Thyroid gland (tissue), 4 donors: ENCODE data around the gene FFAR4. TPM values are rescaled to one million over a fixed set of nuclear protein-coding genes. Genes with fewer than 3 reads are reported as not detected.
"Not testable (repeated sequence)": the region's sequence is repeated elsewhere in the genome, so short reads cannot be mapped to it uniquely, and the experiment has no call there.

ENCODE experiments used
- DNase-seq, 2 donors: peaks; one replicate each; pipeline ENCODE4 v3.0.0-alpha.2; 2019
- H3K27ac ChIP-seq, 3 donors: fragments of 200-600 bp; sonication (generic); 1 replicate in 2 of 3; 2 replicates in 1 of 3; pipeline ENCODE4 v1.5.1; 2016 to 2019; ENCODE audit warnings: mild to moderate bottlenecking in 1 of 3, moderate library complexity in 1 of 3
- H3K27me3 ChIP-seq: fragments of 200-600 bp; sonication (generic); one replicate; pipeline ENCODE4 v1.5.1; 2019
- H3K36me3 ChIP-seq, 2 donors: fragments of 200-600 bp; sonication (generic); one replicate each; pipeline ENCODE4 v1.5.1; 2016 to 2019
- H3K4me1 ChIP-seq, 2 donors: fragments of 200-600 bp; sonication (generic); one replicate each; pipeline ENCODE4 v1.5.1; 2017 to 2019
- H3K4me3 ChIP-seq, 3 donors: fragments of 200-600 bp; sonication (generic); replicated peaks in 1 of 3; 1 replicate in 2 of 3; 2 replicates in 1 of 3; pipeline ENCODE4 v1.5.1; 2016; ENCODE audit warnings: mild to moderate bottlenecking in 1 of 3
- H3K9me3 ChIP-seq: fragments of 200-600 bp; sonication (generic); one replicate; pipeline ENCODE4 v1.5.1; 2017
- POLR2A ChIP-seq, 2 donors: fragments of 450-650 bp; IDR thresholded peaks; one replicate each; pipeline ENCODE4 v1.6.1; 2017; ENCODE audit warnings: antibody characterized with exemption in 2 of 2, mild to moderate bottlenecking in 2 of 2, moderate library complexity in 1 of 2
- WGBS, 2 donors: methylation state at CpG; one replicate each; pipeline ENCODE4 v1.1.5; 2017; 5-methylcytosine and 5-hydroxymethylcytosine counted together
- intact Hi-C: fragments of 100-400 bp; cut with DNase I; formaldehyde crosslinking; loops from one replicate; pipeline ENCODE4 v1.15.1; 2023
- total RNA-seq, 4 donors: library from RNA; depleted of rRNA; stranded (reverse); fragments of >200 nt; gene quantifications; one replicate each; pipeline ENCODE4 v1.2.3, GENCODE V29; 2016
- TF ChIP-seq, protein P1 (sequence below), 6 experiments: fragments of 200-600 bp in 3 of 6; fragments of 450-650 bp in 3 of 6; sonication (generic) in 3 of 6; IDR thresholded peaks; one replicate each; pipeline ENCODE4 v1.5.1; 2016 to 2019; ENCODE audit warnings: antibody characterized with exemption in 6 of 6, mild to moderate bottlenecking in 2 of 6, inconsistent platforms in 1 of 6, moderate library complexity in 1 of 6

FFAR4 gene
- total RNA-seq, 4 donors from 2014 or later: 0.15 to 0.78 (median 0.40) TPM; not detected in 1

GRCh38 chr10:93542358-93542791, 24.1 kb upstream of the FFAR4 start:
- Histone ChIP-seq H3K9me3 (no peaks in the 10 kb centered on the region), H3K36me3 (no peaks in the 10 kb centered on the region), H3K4me3 (no peak overlapping the region), H3K27ac (no peak overlapping the region), H3K27me3 (no peaks in the 10 kb centered on the region), H3K4me1 (peaks cover 4 to 6% of the 10 kb centered on the region in 2 donors)
- WGBS, 2 donors: 13 to 18% methylated on average over 10 of the region's 10 CpGs
- intact Hi-C loops: no loop called here
- peak; percentile 54 to 55 for DNase-seq
- TF ChIP-seq, protein P1, sequence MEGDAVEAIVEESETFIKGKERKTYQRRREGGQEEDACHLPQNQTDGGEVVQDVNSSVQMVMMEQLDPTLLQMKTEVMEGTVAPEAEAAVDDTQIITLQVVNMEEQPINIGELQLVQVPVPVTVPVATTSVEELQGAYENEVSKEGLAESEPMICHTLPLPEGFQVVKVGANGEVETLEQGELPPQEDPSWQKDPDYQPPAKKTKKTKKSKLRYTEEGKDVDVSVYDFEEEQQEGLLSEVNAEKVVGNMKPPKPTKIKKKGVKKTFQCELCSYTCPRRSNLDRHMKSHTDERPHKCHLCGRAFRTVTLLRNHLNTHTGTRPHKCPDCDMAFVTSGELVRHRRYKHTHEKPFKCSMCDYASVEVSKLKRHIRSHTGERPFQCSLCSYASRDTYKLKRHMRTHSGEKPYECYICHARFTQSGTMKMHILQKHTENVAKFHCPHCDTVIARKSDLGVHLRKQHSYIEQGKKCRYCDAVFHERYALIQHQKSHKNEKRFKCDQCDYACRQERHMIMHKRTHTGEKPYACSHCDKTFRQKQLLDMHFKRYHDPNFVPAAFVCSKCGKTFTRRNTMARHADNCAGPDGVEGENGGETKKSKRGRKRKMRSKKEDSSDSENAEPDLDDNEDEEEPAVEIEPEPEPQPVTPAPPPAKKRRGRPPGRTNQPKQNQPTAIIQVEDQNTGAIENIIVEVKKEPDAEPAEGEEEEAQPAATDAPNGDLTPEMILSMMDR (IDR thresholded peaks at IDR 0.05): no peak
- no peak for TF ChIP-seq POLR2A (IDR thresholded peaks at IDR 0.05)

DNA sequence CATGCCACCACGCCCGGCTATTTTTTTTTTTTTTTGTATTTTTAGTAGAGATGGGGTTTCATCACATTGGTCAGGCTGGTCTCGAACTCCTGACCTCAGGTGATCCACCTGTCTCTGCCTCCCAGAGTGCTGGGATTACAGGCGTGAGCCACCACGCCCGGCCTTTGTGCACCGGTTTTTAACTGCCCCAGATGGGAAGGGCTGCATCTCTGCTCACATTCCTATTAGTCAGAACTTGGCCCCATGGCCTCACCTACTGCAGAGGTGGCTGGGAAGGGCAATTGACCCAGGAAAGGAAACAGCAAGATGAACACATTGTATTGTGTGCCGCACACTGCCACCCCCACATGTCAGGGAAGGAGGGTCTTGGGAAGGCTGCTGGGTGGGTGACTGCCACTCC, 19.5 kb upstream of the FFAR4 start:
- intact Hi-C loops, H3K9me3 ChIP-seq, H3K4me1 ChIP-seq, H3K27ac ChIP-seq, H3K4me3 ChIP-seq, DNase-seq, H3K36me3 ChIP-seq, H3K27me3 ChIP-seq: not testable (repeated sequence)
- 89 to 90% methylated on average over 8 of the region's 8 CpGs for WGBS, 2 donors

DNA sequence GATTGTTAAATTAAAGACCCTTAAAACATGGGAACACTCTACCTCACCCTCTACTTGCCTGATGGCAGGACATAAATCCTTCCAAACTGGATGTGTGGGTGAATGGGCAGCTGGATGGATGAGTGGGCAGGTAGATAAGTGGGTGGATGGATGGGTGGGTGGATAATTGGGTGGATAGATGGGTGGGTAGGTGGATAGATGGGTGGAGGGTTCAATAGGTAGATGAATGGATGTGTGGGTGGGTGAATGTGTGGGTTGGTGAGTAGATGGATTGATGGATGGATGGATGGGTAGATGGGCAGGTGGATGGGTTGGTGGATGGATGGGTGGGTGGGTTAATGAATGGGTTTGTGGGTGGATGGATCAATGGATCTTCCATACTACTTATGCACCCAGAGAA, 18.9 kb upstream of the FFAR4 start:
- Histone ChIP-seq H3K27me3 (no peaks in the 10 kb centered on the region), H3K36me3 (no peaks in the 10 kb centered on the region), H3K4me1 (peaks cover 0 to 1% of the 10 kb centered on the region in 2 donors), H3K4me3 (no peak overlapping the region), H3K9me3 (no peaks in the 10 kb centered on the region), H3K27ac (no peak overlapping the region)
- DNase-seq: no peak
- TF ChIP-seq POLR2A (IDR thresholded peaks at IDR 0.05): no peak
- TF ChIP-seq, protein P1 (IDR thresholded peaks at IDR 0.05): no peak
- intact Hi-C loops: no loop called here

GRCh38 chr10:93548376-93549071, 17.9 kb upstream of the FFAR4 start:
- DNase-seq: no peak
- TF ChIP-seq, protein P1 (IDR thresholded peaks at IDR 0.05): no peak
- TF ChIP-seq POLR2A (IDR thresholded peaks at IDR 0.05): no peak
- Histone ChIP-seq H3K4me1 (no peaks in the 10 kb centered on the region), H3K27me3 (no peaks in the 10 kb centered on the region), H3K36me3 (no peaks in the 10 kb centered on the region), H3K27ac (no peak overlapping the region), H3K4me3 (no peak overlapping the region), H3K9me3 (no peaks in the 10 kb centered on the region)
- 81 to 90% methylated on average over 5 of the region's 5 CpGs for WGBS, 2 donors
- intact Hi-C loops: no loop called here

GRCh38 chr10:93550606-93551005, 15.9 kb upstream of the FFAR4 start:
- Histone ChIP-seq H3K27ac (no peak overlapping the region), H3K36me3 (no peaks in the 10 kb centered on the region), H3K4me3 (no peak overlapping the region), H3K4me1 (no peaks in the 10 kb centered on the region), H3K27me3 (no peaks in the 10 kb centered on the region), H3K9me3 (no peaks in the 10 kb centered on the region)
- intact Hi-C loops: no loop called here
- 79 to 87% methylated on average over 4 of the region's 4 CpGs for WGBS, 2 donors
- TF ChIP-seq POLR2A (IDR thresholded peaks at IDR 0.05): no peak
- TF ChIP-seq, protein P1 (IDR thresholded peaks at IDR 0.05): no peak
- no peak for DNase-seq
